Left lung (tissue), 10 donors: ENCODE results near the gene ANKRD33B. TPM values are rescaled to one million over a fixed set of nuclear protein-coding genes. Genes with fewer than 3 reads are reported as not detected.
A peak's percentile ranks its signal among the peaks of the same experiment; 100 is the strongest.

ENCODE experiments used
- ATAC-seq: fragments of 200-7000 bp; cut with Tn5 transposase; one replicate; pipeline ENCODE4 v1.9.1; 2020; ENCODE audit warnings: moderate library complexity
- DNase-seq, 4 donors: peaks; one replicate each; pipeline ENCODE4 v3.0.0-alpha.2; 2013 to 2020
- H3K27ac ChIP-seq, 2 donors: fragments of 200-600 bp; sonication (generic) in 1 of 2; one replicate each; pipeline versions ENCODE4 v1.5.0 to v1.8.0; 2020 to 2021
- H3K27me3 ChIP-seq, 2 donors: fragments of 200-600 bp; sonication (generic) in 1 of 2; one replicate each; pipeline versions ENCODE4 v1.5.0 to v1.8.0; 2020 to 2021
- H3K36me3 ChIP-seq, 2 donors: fragments of 200-600 bp; sonication (generic) in 1 of 2; one replicate each; pipeline versions ENCODE4 v1.5.0 to v1.8.0; 2020 to 2021
- H3K4me1 ChIP-seq, 2 donors: fragments of 200-600 bp; one replicate each; pipeline ENCODE4 v1.8.0; 2021
- H3K4me3 ChIP-seq, 2 donors: fragments of 200-600 bp; sonication (generic) in 1 of 2; one replicate each; pipeline versions ENCODE4 v1.5.0 to v1.8.0; 2020 to 2021; ENCODE audit warnings: mild to moderate bottlenecking in 1 of 2
- H3K9me3 ChIP-seq, 2 donors: fragments of 200-600 bp; sonication (generic) in 1 of 2; one replicate each; pipeline versions ENCODE4 v1.5.0 to v1.8.0; 2020 to 2021
- CTCF ChIP-seq, 2 donors: fragments of 200-600 bp; sonication (generic) in 1 of 2; IDR thresholded peaks; one replicate each; pipeline versions ENCODE4 v1.5.0 to v1.8.0; 2021; ENCODE audit warnings: antibody characterized with exemption in 2 of 2
- intact Hi-C, 2 donors: fragments of 100-400 bp; cut with DNase I; formaldehyde crosslinking; loops; one replicate each; pipeline versions ENCODE4 v1.11.2 to v1.14.2; 2022
- polyA plus RNA-seq, 6 donors: library from polyadenylated mRNA; unstranded; fragments of 120-200 nt; gene quantifications; one replicate each; pipeline ENCODE4 v1.2.1, GENCODE V29; 2013; ENCODE audit not compliant: insufficient read length in 6 of 6
- total RNA-seq, 2 donors: library from RNA; stranded (reverse); fragmentation: NEBNext Ultra II Directional; extraction: Animal tissue kit (Norgen Biotek cat#: 25700); gene quantifications; one replicate each; pipeline ENCODE4 v1.2.1, GENCODE V29; 2021
- donor health status: DM: no; HTN: yes; CAD: no.
- donor health status: DM: no; HTN: no; CAD: no.

Gene ANKRD33B
- total and polyA plus RNA-seq, 8 donors = 0.53 to 6.3 (median 0.69) TPM

GRCh38 chr5:10647640-10648039 lies 83.8 kb downstream of the ANKRD33B start:
- Histone ChIP-seq H3K36me3 (no peaks in the 10 kb centered on the region), H3K27ac (no peak overlapping the region), H3K4me1 (peaks cover 0 to 16% of the 10 kb centered on the region in 2 donors), H3K9me3 (no peaks in the 10 kb centered on the region), H3K27me3 (peaks cover 11 to 20% of the 10 kb centered on the region in 2 donors), H3K4me3 (no peak overlapping the region)
- ATAC-seq (no peak), DNase-seq (no peak)
- intact Hi-C loops = no loop called here
- TF ChIP-seq CTCF (IDR thresholded peaks at IDR 0.05) = no peak

GRCh38 chr5:10648806-10649665 lies 85.2 kb downstream of the ANKRD33B start:
- H3K4me3 ChIP-seq = no peak overlapping the region
- H3K9me3 ChIP-seq = no peaks in the 10 kb centered on the region
- no peak for TF ChIP-seq CTCF (IDR thresholded peaks at IDR 0.05)
- peaks cover 0 to 12% of the 10 kb centered on the region in 2 donors for H3K4me1 ChIP-seq
- intact Hi-C loops = no loop called here
- no peaks in the 10 kb centered on the region for H3K36me3 ChIP-seq
- no peak for ATAC-seq
- H3K27ac ChIP-seq = no peak overlapping the region
- peak in 2 of 4 donors; percentile 15 to 67 for DNase-seq
- H3K27me3 ChIP-seq = peaks cover 11 to 20% of the 10 kb centered on the region in 2 donors

GRCh38 chr5:10649666-10650380 lies 86.0 kb downstream of the ANKRD33B start:
- ATAC-seq = no peak
- peaks cover 0 to 5% of the 10 kb centered on the region in 2 donors for H3K4me1 ChIP-seq

GRCh38 chr5:10652151-10652550 lies 88.3 kb downstream of the ANKRD33B start:
- Histone ChIP-seq H3K4me1 (no peaks in the 10 kb centered on the region), H3K4me3 (no peak overlapping the region), H3K9me3 (no peaks in the 10 kb centered on the region), H3K36me3 (peaks cover 0 to 9% of the 10 kb centered on the region in 2 donors), H3K27ac (no peak overlapping the region), H3K27me3 (peaks cover 11 to 20% of the 10 kb centered on the region in 2 donors)
- ATAC-seq (no peak), DNase-seq (peak in 2 of 4 donors; percentile 16 to 50)
- intact Hi-C loops = no loop called here
- TF ChIP-seq CTCF (IDR thresholded peaks at IDR 0.05) = no peak

More at GRCh38 chr5:10649666-10650380, 86.0 kb downstream of the ANKRD33B start:
- no peak overlapping the region for H3K4me3 ChIP-seq
- TF ChIP-seq CTCF (IDR thresholded peaks at IDR 0.05) = no peak
- intact Hi-C loops = no loop called here
- peaks cover 11 to 20% of the 10 kb centered on the region in 2 donors for H3K27me3 ChIP-seq
- no peaks in the 10 kb centered on the region for H3K9me3 ChIP-seq
- no peak overlapping the region for H3K27ac ChIP-seq
- H3K36me3 ChIP-seq = no peaks in the 10 kb centered on the region
- peak in 3 of 4 donors; percentile 30 to 80 (median 36) for DNase-seq

GRCh38 chr5:10652606-10653005 lies 88.7 kb downstream of the ANKRD33B start:
- ATAC-seq = no peak

More at GRCh38 chr5:10652606-10653005, 88.7 kb downstream of the ANKRD33B start:
- no peak for TF ChIP-seq CTCF (IDR thresholded peaks at IDR 0.05)
- peaks cover 0 to 9% of the 10 kb centered on the region in 2 donors for H3K36me3 ChIP-seq
- H3K9me3 ChIP-seq = no peaks in the 10 kb centered on the region
- DNase-seq = peak in 2 of 4 donors; percentile 10 to 18
- peaks cover 11 to 20% of the 10 kb centered on the region in 2 donors for H3K27me3 ChIP-seq
- intact Hi-C loops = no loop called here
- no peaks in the 10 kb centered on the region for H3K4me1 ChIP-seq
- no peak overlapping the region for H3K27ac ChIP-seq
- H3K4me3 ChIP-seq = no peak overlapping the region
